KOPT-K1 (cell line): ENCODE data around the gene RHBDF2.
"Not testable (repeated sequence)": the region's sequence is repeated elsewhere in the genome, so short reads cannot be mapped to it uniquely, and the experiment has no call there.

ENCODE experiments used
- H3K27ac ChIP-seq: fragments of 200-600 bp; sonication (generic); 2 replicates; pipeline ENCODE4 v1.5.1; 2016; ENCODE audit warnings: antibody characterized with exemption, mild to moderate bottlenecking, low read depth, low read length; ENCODE audit not compliant: poor library complexity, severe bottlenecking
- H3K36me3 ChIP-seq: fragments of 200-600 bp; sonication (generic); 2 replicates; pipeline ENCODE4 v1.5.1; 2017; ENCODE audit warnings: antibody characterized with exemption, mild to moderate bottlenecking, low read length, moderate library complexity; ENCODE audit not compliant: insufficient read depth
- H3K9me3 ChIP-seq: fragments of 200-600 bp; sonication (generic); 2 replicates; pipeline ENCODE4 v1.5.1; 2017; ENCODE audit warnings: antibody characterized with exemption, low read length, mild to moderate bottlenecking; ENCODE audit not compliant: insufficient read depth, poor library complexity, severe bottlenecking

The RHBDF2 gene

DNA sequence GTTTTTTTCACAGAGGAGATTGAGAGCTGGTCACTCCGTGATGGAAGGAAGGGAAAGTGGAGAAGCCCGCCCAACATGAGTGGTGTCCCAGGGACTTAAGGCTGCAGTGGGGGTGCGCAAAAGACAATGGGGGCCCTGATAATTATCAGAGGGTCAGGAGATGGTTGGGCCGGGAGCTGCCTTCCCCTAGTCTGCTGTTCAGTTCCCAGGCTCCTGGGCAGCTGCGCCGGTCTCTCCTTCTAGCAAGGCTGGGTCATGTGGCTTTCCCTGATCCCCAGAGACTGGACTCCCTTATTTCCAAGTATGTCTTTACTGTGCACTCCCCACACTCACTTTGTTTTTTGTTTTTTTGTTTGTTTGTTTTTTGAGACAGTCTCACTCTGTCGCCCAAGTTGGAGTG lies 20.0 kb upstream of the RHBDF2 start:
- H3K27ac ChIP-seq = no peak overlapping the region
- no peaks in the 10 kb centered on the region for H3K9me3 ChIP-seq
- H3K36me3 ChIP-seq = no peaks in the 10 kb centered on the region

- Histone ChIP-seq H3K27ac (no peak overlapping the region), H3K36me3 (no peaks in the 10 kb centered on the region), H3K9me3 (no peaks in the 10 kb centered on the region)
Measured at GRCh38 chr17:76519048-76519966, 18.1 kb upstream of the RHBDF2 start.

- Histone ChIP-seq H3K9me3 (no peaks in the 10 kb centered on the region), H3K27ac (no peak overlapping the region)
Measured at GRCh38 chr17:76517638-76518038, 16.4 kb upstream of the RHBDF2 start.

DNA sequence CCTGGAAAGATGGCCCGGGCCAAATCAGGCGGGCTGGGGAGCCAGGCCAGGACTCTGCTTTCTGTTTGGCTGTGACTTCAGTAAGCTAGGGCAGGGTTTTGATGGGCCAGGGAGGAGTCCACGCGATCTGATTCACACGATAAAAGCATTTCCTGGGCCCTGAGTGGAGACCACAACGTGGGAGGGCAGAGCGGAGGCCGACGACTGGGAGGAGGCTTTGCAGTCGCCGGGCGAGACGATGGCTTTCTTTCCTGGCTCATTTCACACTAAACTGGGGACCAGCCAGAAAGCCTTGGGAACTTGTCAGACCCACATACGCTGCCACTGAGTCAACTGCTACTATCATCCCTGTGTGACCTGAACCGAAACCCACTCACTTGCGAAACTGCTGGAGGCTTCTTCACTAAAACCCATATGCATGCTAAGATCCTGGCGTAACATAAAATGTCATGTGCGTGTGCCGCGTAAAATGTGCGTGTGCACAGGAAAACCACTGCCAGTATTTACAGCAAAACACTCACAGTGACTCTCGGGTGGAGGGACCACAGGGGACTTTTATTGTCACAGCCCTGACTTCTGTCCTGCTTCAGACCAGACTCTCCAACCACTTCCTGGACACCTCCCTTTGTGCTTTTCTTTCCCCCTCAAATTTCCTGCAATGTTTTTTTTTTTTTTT lies 14.2 kb upstream of the RHBDF2 start:
- H3K9me3 ChIP-seq = no peaks in the 10 kb centered on the region
- H3K36me3 ChIP-seq = no peaks in the 10 kb centered on the region
- H3K27ac ChIP-seq = no peak overlapping the region

More at GRCh38 chr17:76517638-76518038, 16.4 kb upstream of the RHBDF2 start:
- H3K36me3 ChIP-seq = no peaks in the 10 kb centered on the region

DNA sequence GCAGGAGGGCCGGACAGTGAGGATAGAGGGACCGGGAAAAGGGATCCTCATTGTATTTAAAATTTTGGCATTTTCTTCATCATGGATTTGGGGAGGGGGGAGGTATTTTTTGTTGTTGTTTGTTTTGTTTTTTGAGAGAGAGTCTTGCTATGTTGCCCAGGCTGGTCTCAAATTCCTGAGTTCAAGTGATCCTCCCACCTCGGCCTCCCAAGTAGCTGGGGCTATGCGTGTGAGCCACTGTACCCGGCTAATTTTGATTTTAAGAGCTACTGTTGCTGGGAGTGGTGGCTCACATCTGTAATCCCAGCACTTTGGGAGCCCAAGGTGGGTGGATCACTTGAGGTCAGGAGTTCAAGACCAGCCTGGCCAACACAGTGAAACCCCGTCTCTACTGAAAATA lies 13.1 kb upstream of the RHBDF2 start:
- not testable (repeated sequence) for H3K36me3 ChIP-seq, H3K9me3 ChIP-seq, H3K27ac ChIP-seq

DNA sequence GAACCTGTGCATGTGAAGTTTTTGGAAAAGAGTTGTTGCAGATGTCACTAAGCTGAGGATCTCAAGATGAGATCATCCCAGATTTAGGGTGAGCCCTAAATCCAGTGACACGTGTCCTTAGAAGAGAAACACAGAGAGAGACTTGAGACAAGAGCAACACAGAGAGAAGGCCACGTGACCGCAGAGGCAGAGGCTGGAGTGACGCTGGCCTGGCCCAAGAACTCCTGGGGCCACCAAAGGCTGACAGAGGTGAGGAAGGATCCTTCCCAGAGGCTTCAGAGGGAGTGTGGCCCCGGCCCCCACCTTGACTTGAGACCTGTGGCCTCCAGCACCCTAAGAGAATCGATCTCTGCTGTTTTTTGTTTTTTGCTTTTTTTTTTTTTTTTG lies 12.1 kb upstream of the RHBDF2 start:
- no peak overlapping the region for H3K27ac ChIP-seq
- H3K36me3 ChIP-seq = no peaks in the 10 kb centered on the region
- H3K9me3 ChIP-seq = no peaks in the 10 kb centered on the region

GRCh38 chr17:76512366-76513305 lies 11.4 kb upstream of the RHBDF2 start:
- no peaks in the 10 kb centered on the region for H3K36me3 ChIP-seq
- H3K27ac ChIP-seq = no peak overlapping the region
- H3K9me3 ChIP-seq = no peaks in the 10 kb centered on the region

GRCh38 chr17:76511668-76512365 lies 10.6 kb upstream of the RHBDF2 start:
- Histone ChIP-seq H3K9me3 (no peaks in the 10 kb centered on the region), H3K36me3 (no peaks in the 10 kb centered on the region), H3K27ac (no peak overlapping the region)

DNA sequence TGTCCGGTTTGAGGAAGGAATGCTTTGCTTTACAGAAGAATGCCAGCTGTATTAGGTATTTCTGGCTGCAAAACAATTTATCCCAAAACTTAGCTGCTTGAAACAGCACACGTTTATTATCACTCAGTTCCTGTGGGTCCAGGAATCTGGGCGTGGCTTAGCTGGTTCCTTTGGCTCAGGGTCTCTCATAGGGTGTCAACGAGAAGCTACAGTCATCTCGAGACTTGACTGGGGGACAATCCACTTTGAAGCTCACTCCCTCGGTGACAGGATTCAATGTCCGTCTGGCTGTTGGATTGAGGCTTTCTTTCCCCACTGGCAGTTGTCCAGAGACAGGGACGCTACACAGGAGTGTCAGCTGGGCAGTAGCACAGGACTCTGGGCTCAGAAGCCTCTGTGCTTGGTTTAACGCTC lies 9.6 kb upstream of the RHBDF2 start:
- Histone ChIP-seq H3K27ac (no peak overlapping the region), H3K36me3 (no peaks in the 10 kb centered on the region), H3K9me3 (no peaks in the 10 kb centered on the region)

DNA sequence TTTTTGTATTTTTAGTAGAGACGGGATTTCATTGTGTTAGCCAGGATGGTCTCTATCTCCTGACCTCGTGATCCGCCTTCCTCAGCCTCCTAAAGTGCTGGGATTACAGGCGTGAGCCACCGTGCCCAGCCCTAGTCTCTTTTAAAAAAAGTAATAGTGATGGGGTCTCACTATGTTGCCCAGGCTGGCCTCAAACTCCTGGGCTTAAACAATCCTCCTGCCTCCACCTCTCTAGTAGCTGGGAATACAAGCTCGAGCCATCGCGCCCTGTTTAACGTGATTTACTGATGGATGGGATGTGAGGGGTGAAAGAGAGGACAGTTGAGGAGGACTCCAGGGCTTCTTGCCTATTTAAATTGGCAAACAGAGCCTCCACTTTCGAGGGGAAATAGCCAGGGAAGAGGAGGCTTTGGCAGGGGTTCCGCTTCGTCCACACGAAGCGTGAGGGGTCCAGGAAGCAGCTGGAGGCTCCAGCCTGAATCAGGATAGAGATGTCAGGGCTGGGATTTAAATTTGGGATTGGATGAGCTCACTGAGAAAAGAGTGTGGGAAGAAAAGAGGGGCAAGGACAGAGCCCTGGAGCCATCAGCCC lies 7.3 kb upstream of the RHBDF2 start:
- H3K36me3 ChIP-seq, H3K9me3 ChIP-seq, H3K27ac ChIP-seq: not testable (repeated sequence)

GRCh38 chr17:76506408-76507345 lies 5.5 kb upstream of the RHBDF2 start:
- Histone ChIP-seq H3K9me3 (no peaks in the 10 kb centered on the region), H3K36me3 (no peaks in the 10 kb centered on the region), H3K27ac (no peak overlapping the region)

- no peaks in the 10 kb centered on the region for H3K9me3 ChIP-seq
- H3K27ac ChIP-seq = no peak overlapping the region
- no peaks in the 10 kb centered on the region for H3K36me3 ChIP-seq
Measured at GRCh38 chr17:76504117-76504516, 2.9 kb upstream of the RHBDF2 start.
